ENCODE results near the gene G6PC1.

Gene G6PC1

GRCh38 chr17:42950044-42950783 lies 49.6 kb downstream of the G6PC1 start:
- no peak for DNase-seq
